ENCODE results near the gene PPP1R37.

PPP1R37 gene

GRCh38 chr19:45179892-45180370 lies 87.0 kb downstream of the PPP1R37 start:
- Histone ChIP-seq H3K27ac (peak overlapping the region; percentile 84), H4K20me1 (peaks cover 35% of the 10 kb centered on the region), H3K4me1 (peaks cover 61% of the 10 kb centered on the region), H3K9me3 (no peaks in the 10 kb centered on the region), H3K9ac (peak overlapping the region; percentile 92), H3K4me2 (peak overlapping the region; percentile 99), H3K4me3 (peak overlapping the region; percentile 83), H3K36me3 (peaks cover 18% of the 10 kb centered on the region; the same call in 1 of the 2 replicates), H3K27me3 (no peaks in the 10 kb centered on the region)
- no peak for TF ChIP-seq Cebpa-rat (IDR thresholded peaks at IDR 0.05)

- Histone ChIP-seq H3K27me3 (no peaks in the 10 kb centered on the region), H3K4me2 (peak overlapping the region; percentile 99), H4K20me1 (peaks cover 35% of the 10 kb centered on the region), H3K4me1 (peaks cover 60% of the 10 kb centered on the region), H3K9ac (peak overlapping the region; percentile 92), H3K36me3 (peaks cover 18% of the 10 kb centered on the region; the same call in 1 of the 2 replicates), H3K4me3 (no peak overlapping the region), H3K27ac (no peak overlapping the region), H3K9me3 (no peaks in the 10 kb centered on the region)
- no peak for TF ChIP-seq Cebpa-rat (IDR thresholded peaks at IDR 0.05)
These were observed 88.0 kb downstream of the PPP1R37 start for GRCh38 chr19:45180936-45181335.

- Histone ChIP-seq H3K4me1 (peaks cover 49% of the 10 kb centered on the region), H3K27ac (no peak overlapping the region), H3K36me3 (peaks cover 18% of the 10 kb centered on the region; the same call in 1 of the 2 replicates), H4K20me1 (peaks cover 35% of the 10 kb centered on the region), H3K9ac (no peak overlapping the region), H3K27me3 (no peaks in the 10 kb centered on the region), H3K9me3 (no peaks in the 10 kb centered on the region), H3K4me3 (no peak overlapping the region), H3K4me2 (no peak overlapping the region)
- TF ChIP-seq Cebpa-rat (IDR thresholded peaks at IDR 0.05), result no peak
These were observed 89.8 kb downstream of the PPP1R37 start for GRCh38 chr19:45182758-45183157.

- Histone ChIP-seq H3K9ac (no peak overlapping the region), H3K27me3 (no peaks in the 10 kb centered on the region), H3K4me2 (peak overlapping the region; percentile 36), H3K4me3 (no peak overlapping the region), H3K36me3 (peaks cover 18% of the 10 kb centered on the region; the same call in 1 of the 2 replicates), H3K27ac (no peak overlapping the region), H3K4me1 (peaks cover 49% of the 10 kb centered on the region), H3K9me3 (no peaks in the 10 kb centered on the region), H4K20me1 (peaks cover 31% of the 10 kb centered on the region)
- TF ChIP-seq Cebpa-rat (IDR thresholded peaks at IDR 0.05), result no peak
These were observed 91.1 kb downstream of the PPP1R37 start for GRCh38 chr19:45184115-45184514.

GRCh38 chr19:45186509-45187334 lies 93.7 kb downstream of the PPP1R37 start:
- Histone ChIP-seq H3K9me3 (no peaks in the 10 kb centered on the region), H3K9ac (no peak overlapping the region), H3K4me3 (no peak overlapping the region), H4K20me1 (0 out of 2 replicates have a peak, but pooled peaks cover 5% of the 10 kb centered on the region), H3K27ac (no peak overlapping the region), H3K4me1 (peaks cover 25% of the 10 kb centered on the region), H3K4me2 (no peak overlapping the region), H3K27me3 (no peaks in the 10 kb centered on the region), H3K36me3 (peaks cover 6% of the 10 kb centered on the region; the same call in 1 of the 2 replicates)
- TF ChIP-seq Cebpa-rat (IDR thresholded peaks at IDR 0.05), result no peak

- Histone ChIP-seq H3K9me3 (no peaks in the 10 kb centered on the region), H4K20me1 (no peaks in the 10 kb centered on the region), H3K9ac (no peak overlapping the region), H3K4me2 (0 out of 2 replicates have a peak overlapping the region, but pooled peaks have one; percentile 14), H3K4me1 (peaks cover 24% of the 10 kb centered on the region), H3K36me3 (no peaks in the 10 kb centered on the region), H3K27ac (no peak overlapping the region), H3K27me3 (no peaks in the 10 kb centered on the region), H3K4me3 (no peak overlapping the region)
- TF ChIP-seq Cebpa-rat (IDR thresholded peaks at IDR 0.05), result no peak
These were observed 94.6 kb downstream of the PPP1R37 start for GRCh38 chr19:45187421-45188100.

DNA sequence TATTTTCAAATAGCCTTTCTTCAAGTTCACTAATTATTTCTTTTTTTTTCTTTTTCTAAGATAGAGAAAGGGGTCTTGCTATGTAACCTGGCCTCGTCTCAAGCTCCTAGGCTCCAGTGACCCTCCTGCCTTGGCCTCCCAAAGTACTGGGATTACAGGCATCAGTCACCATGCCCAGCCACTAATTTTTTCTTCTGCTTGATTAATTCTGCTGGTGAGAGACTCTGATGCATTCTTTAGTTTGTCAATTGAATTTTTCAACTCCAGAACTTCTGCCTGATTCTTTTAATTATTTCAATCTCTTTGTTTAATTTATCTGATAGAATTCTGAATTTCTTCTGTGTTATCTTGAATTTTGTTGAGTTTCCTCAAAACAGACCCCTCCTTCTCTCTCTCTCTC lies 97.0 kb downstream of the PPP1R37 start:
- Histone ChIP-seq H3K9me3 (no peaks in the 10 kb centered on the region), H4K20me1 (no peaks in the 10 kb centered on the region), H3K4me1 (peaks cover 9% of the 10 kb centered on the region), H3K4me2 (no peak overlapping the region), H3K9ac (no peak overlapping the region), H3K4me3 (no peak overlapping the region), H3K27ac (no peak overlapping the region), H3K36me3 (no peaks in the 10 kb centered on the region), H3K27me3 (no peaks in the 10 kb centered on the region)
- no peak for TF ChIP-seq Cebpa-rat (IDR thresholded peaks at IDR 0.05)

DNA sequence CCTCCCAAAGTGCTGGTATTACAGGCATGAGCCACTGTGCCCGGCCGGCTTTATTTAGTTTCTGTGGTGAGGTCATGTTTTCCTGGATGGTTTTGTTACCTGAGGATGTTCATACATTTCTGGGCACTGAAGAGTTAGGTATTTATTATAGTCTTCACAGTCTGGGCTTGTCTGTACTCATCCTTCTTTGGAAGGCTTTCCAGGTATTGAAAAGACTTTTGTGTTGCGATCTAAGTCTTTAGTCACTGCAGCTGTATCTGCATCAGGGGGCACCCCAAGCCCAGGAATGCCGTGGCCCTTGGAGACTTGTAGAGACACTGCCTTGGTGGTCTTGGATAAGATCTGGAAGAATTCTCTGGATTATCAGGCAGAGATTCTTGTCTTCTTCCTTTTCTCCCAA lies 98.4 kb downstream of the PPP1R37 start:
- Histone ChIP-seq H3K27ac (no peak overlapping the region), H3K4me3 (no peak overlapping the region), H3K4me2 (no peak overlapping the region), H3K9ac (no peak overlapping the region), H3K9me3 (no peaks in the 10 kb centered on the region), H4K20me1 (no peaks in the 10 kb centered on the region), H3K27me3 (no peaks in the 10 kb centered on the region), H3K36me3 (no peaks in the 10 kb centered on the region), H3K4me1 (peaks cover 5% of the 10 kb centered on the region)
- no peak for TF ChIP-seq Cebpa-rat (IDR thresholded peaks at IDR 0.05)

DNA sequence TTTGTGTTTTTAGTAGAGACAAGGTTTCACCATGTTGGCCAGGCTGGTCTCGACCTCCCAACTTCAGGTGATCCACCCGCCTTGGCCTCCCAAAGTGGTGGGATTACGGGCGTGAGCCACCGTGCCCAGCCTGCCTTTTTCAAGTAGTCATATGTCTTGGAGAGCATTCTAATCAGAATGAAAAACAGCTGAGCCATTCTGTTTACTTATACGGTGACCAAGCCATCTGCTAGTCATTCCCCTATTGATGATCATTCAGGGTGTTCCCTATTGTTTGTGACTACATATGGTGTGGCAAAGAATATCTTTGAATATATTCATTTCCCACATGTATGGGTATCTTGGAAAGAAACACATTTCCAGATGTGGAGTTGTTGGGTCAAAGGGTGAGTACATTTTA lies 102.8 kb downstream of the PPP1R37 start:
- Histone ChIP-seq H3K27ac (no peak overlapping the region), H3K27me3 (no peaks in the 10 kb centered on the region), H3K9me3 (no peaks in the 10 kb centered on the region), H3K4me1 (peaks cover 9% of the 10 kb centered on the region), H3K4me2 (no peak overlapping the region), H3K4me3 (no peak overlapping the region), H3K36me3 (no peaks in the 10 kb centered on the region), H4K20me1 (no peaks in the 10 kb centered on the region), H3K9ac (no peak overlapping the region)
- no peak for TF ChIP-seq Cebpa-rat (IDR thresholded peaks at IDR 0.05)

All from BLaER1 (cell line).